GM13976 (cell line): ENCODE measurements around the gene OTOGL.

Source experiments
- DNase-seq: peaks from one replicate; pipeline ENCODE4 v3.0.0; 2012; ENCODE audit warnings: low spot score
- CTCF ChIP-seq: IDR thresholded peaks from 2 replicates; pipeline ENCODE4 v1.5.1; 2012; ENCODE audit warnings: borderline replicate concordance, mild to moderate bottlenecking; ENCODE audit not compliant: insufficient read depth; ENCODE audit errors: extremely low read depth, missing control alignments, control extremely low read depth
- in situ Hi-C: fragments of 300-500 bp; cut with MboI; formaldehyde crosslinking; loops from one replicate; pipeline ENCODE4 v1.12.0; 2022; ENCODE audit warnings: low sequenced_read_pairs, mixed read lengths, inconsistent platforms; ENCODE audit not compliant: unreplicated experiment

The OTOGL gene

DNA sequence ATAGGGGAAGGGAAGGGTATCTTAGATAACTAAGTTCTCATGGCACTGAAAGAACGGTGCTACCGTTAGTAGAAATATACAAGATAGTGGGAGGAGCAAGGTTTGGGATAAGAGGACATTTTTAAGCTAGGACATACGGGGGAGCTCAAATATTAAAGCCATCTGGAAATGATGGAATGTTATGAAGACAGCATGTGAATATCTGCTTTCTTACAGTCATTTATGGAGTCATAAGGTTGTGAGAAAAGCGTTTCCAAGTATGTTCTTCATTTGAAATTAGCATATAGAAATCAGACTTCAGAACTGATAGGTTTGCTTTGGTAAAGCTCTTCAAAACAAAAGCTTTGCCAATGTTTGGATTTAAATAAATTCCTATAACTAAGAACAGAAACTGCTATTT lies 62.3 kb downstream of the OTOGL start:
- TF ChIP-seq CTCF = no peak
- in situ Hi-C loops = no loop called here
- DNase-seq = no peak

DNA sequence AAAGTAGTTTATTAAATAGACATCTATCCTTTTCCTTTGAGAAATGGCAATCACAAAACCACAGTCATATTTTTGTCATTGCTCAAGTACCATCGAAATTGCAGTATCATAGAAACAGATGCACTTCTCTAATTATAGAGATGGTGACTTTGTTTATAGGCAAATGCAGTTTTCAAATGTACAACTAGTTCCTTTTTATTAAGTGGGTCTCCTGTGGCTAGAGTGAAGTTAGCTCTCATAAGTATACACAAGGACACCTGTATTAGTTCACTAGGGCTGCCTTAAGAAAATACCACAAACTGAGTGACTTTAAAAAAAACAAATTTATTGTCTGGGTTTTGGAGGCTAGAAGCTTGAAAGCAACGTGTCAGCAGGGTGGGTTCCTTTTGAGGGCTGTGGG lies 62.8 kb downstream of the OTOGL start:
- in situ Hi-C loops = no loop called here
- TF ChIP-seq CTCF = no peak
- DNase-seq = no peak

- in situ Hi-C loops = no loop called here
- DNase-seq = no peak
- TF ChIP-seq CTCF = no peak
Measured at GRCh38 chr12:80165746-80166145, 66.4 kb downstream of the OTOGL start.

GRCh38 chr12:80166751-80167150 lies 67.4 kb downstream of the OTOGL start:
- DNase-seq = no peak
- TF ChIP-seq CTCF = no peak
- in situ Hi-C loops = no loop called here

DNA sequence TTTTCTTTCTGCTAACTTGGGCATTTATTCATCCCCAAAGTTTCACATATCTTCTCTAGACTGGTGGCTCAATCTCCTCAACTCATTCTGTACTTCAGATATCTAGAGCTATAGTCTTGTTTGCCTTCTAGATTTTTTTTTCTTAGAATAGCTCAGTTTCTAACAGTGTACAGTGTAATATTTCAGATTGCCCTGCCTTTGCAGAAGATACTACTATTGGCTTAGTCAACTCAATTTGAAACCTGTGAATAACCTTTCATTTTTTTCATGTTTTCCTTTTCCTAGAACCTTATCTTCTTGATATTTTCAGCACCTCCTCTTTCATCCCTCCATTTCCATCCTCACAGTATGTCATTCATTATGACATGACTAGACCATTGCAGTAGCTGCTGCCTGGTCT lies 69.6 kb downstream of the OTOGL start:
- no peak for DNase-seq
- in situ Hi-C loops = no loop called here
- no peak for TF ChIP-seq CTCF

DNA sequence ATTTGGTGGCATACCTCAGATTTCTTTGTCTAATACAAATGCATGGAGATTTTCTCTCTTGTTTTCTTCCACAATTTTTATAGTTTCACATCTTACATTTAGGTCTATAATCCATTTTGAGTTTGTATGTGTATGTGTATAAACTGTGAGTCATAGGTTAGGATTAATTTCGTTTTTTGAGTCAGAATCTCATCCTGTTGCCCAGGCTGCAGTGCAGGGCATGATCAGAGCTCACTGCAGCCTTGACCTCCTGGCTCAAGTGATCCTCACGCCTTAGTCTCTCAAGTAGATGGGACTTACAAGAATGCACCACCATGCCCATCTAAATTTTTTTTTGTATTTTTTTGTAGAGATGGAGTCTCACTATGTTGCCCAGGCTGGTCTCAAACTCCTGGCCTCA lies 71.6 kb downstream of the OTOGL start:
- TF ChIP-seq CTCF = no peak
- in situ Hi-C loops = no loop called here
- DNase-seq = no peak
